Breast epithelium (tissue), 3 donors: Measurements from ENCODE around the gene GPHN.

Experiments used
- POLR2A ChIP-seq: fragments of 450-650 bp; IDR thresholded peaks from one replicate; pipeline ENCODE4 v1.6.1; 2016; ENCODE audit warnings: antibody characterized with exemption, mild to moderate bottlenecking, moderate library complexity
- POLR2AphosphoS5 ChIP-seq, 3 donors: sonication (generic); formaldehyde crosslinking; IDR thresholded peaks; one replicate each; pipeline ENCODE4 v1.6.1; 2017; ENCODE audit warnings: antibody characterized with exemption in 3 of 3
- TF ChIP-seq, protein P1 (sequence below), 3 donors: fragments of 450-650 bp; IDR thresholded peaks; one replicate each; pipeline ENCODE4 v1.5.1; 2016 to 2017; ENCODE audit warnings: antibody characterized with exemption in 3 of 3, mild to moderate bottlenecking in 3 of 3, moderate library complexity in 3 of 3

DNA sequence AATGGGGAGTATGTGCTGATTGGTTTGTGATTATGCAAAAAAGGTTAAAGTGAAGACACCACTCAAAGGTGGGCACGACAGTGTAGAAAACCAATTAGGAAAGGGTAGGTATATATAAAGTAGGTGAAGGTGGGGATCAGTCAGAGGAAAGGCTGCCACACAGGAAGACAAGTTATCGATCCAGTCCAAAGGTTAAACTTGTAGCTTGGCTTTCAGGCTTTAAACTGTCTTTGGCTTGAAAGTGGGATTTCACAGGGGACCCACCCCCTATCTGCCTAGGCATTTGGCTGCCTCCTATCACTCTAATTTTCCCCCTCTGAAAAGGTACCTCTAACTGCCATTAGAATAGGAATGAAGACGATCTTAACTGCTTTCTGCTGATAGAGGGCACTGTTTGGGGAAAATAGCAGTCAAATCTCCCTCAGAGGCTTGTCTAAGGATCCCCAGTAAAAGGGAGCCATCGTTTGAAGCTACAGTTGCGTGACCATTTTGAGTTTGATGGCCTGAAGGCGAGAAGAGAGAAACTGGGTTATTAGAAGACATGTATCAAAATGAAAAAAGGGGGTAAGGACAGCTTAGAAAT, 250.2 kb downstream of the GPHN start:
- TF ChIP-seq, protein P1, sequence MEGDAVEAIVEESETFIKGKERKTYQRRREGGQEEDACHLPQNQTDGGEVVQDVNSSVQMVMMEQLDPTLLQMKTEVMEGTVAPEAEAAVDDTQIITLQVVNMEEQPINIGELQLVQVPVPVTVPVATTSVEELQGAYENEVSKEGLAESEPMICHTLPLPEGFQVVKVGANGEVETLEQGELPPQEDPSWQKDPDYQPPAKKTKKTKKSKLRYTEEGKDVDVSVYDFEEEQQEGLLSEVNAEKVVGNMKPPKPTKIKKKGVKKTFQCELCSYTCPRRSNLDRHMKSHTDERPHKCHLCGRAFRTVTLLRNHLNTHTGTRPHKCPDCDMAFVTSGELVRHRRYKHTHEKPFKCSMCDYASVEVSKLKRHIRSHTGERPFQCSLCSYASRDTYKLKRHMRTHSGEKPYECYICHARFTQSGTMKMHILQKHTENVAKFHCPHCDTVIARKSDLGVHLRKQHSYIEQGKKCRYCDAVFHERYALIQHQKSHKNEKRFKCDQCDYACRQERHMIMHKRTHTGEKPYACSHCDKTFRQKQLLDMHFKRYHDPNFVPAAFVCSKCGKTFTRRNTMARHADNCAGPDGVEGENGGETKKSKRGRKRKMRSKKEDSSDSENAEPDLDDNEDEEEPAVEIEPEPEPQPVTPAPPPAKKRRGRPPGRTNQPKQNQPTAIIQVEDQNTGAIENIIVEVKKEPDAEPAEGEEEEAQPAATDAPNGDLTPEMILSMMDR (IDR thresholded peaks at IDR 0.05) = no peak
- TF ChIP-seq POLR2AphosphoS5 (IDR thresholded peaks at IDR 0.05) (no peak), POLR2A (no peak)
